HG03060 (cell line): Measurements from ENCODE around the gene GNMT.

ENCODE experiments used
- ATAC-seq: cut with Tn5 transposase; IDR thresholded peaks from one replicate; pipeline ENCODE4 v1.9.1; 2021; ENCODE audit warnings: low read depth, moderate number of reproducible peaks; ENCODE audit not compliant: unreplicated experiment

GNMT gene

DNA sequence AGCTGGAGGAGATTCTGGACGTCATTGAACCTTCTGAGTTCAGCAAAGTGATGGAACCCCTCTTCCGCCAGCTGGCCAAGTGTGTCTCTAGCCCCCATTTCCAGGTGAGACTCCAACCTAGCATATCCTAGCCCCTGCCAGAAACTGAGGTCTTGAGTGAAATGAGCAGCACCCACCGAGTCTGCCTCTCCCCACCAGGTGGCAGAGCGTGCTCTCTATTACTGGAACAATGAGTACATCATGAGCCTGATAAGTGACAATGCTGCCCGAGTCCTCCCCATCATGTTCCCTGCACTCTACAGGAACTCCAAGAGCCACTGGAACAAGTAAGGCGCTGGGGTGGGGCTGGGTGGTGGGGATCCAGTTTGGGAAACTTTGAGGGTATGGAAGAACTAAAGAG, 48.6 kb downstream of the GNMT start:
- ATAC-seq: no peak

DNA sequence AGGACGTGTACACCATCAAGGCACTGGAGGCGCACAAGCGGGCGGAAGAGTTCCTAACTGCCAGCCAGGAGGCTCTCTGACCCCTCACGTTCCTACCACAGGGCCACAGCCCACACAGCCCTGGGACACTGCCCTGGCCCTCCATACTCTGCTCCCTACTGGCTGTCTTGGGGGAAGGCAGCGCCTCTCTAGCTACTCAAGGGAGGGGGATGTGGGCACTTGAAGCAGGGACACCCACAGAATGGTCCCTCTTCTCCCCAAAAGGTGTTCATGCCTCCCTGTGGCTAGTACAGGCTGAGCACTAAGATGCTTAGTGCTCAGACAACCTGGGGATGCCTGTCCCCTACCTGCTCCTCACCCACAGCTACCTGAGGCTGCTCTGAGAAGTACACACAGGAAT, 50.7 kb downstream of the GNMT start:
- ATAC-seq: no peak

DNA sequence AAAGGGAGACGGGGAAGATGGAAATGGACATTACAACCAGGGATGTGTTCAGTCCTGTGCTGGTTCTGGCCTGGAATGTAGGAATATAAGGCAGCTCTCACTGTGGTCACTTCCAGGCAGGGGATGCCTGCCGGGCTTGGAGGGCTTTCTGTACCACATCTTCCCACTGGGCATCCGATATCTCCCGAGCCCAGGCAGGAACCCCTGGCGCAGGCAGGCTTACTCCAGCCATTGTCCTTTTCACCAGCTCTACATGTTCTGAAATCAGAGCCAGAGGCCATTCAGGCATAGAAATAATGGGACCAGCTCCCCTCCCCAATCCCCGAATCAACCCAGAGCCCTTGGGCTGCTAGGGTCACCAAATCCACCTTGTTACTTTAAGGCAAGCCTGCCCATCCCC, 51.8 kb downstream of the GNMT start:
- no peak for ATAC-seq

DNA sequence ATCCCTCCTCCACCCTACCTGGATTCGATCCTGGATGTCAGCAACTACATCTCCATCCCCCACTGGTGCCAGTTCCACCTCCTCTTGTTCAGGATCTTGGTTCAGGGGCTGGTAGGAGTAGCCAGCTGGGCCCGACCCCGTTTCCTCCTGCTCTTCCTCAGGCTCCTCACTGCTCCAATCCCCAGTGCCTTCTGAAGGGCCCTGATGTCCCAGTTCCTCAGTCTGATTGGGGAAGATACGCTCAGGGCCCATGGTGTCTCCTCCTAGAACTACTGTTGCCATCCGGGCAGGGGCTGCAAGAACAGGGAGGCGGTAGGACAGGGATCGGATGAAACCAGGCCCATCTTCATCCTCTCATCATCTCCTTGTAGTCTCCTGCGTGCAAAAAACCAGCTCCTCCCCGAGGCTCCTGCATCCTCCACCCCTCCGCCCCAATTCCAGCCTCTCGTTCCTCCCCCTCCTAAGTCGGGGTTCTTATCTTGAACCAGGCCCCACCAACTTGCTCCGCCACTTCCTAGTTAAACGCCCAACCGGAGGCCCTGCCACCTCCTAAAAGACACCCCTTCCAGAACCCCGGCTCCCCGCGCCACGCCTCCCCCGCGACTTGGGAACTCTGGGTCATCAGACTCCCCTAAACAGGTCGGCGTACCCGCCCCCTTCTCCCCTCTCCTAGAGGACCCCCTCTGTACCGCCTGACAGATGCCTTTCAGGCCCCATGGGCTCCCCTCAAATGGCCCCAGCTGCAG, 52.7 kb downstream of the GNMT start:
- no peak for ATAC-seq
